Activated naive CD8-positive, alpha-beta T cell treated with anti-CD3 and anti-CD28 coated beads for 36 hours (primary cell): ENCODE data around the gene ARHGAP15. TPM values are rescaled to one million over a fixed set of nuclear protein-coding genes. Genes with fewer than 3 reads are reported as not detected.
A peak's percentile ranks its signal among the peaks of the same experiment; 100 is the strongest.

Experiments
- DNase-seq: peaks from one replicate; pipeline ENCODE4 v3.0.0; 2021
- H3K27ac Mint-ChIP-seq: one replicate; pipeline ENCODE4 v1.8.0; 2022; ENCODE audit warnings: mild to moderate bottlenecking, moderate library complexity, mixed read lengths
- H3K27me3 Mint-ChIP-seq: one replicate; pipeline ENCODE4 v1.8.0; 2022; ENCODE audit warnings: mild to moderate bottlenecking, mixed read lengths
- H3K36me3 Mint-ChIP-seq: one replicate; pipeline ENCODE4 v1.8.0; 2021; ENCODE audit warnings: mild to moderate bottlenecking, mixed read lengths
- H3K4me1 Mint-ChIP-seq: one replicate; pipeline ENCODE4 v1.8.0; 2021; ENCODE audit warnings: mixed read lengths
- H3K4me3 Mint-ChIP-seq: one replicate; pipeline ENCODE4 v1.8.0; 2022; ENCODE audit warnings: mild to moderate bottlenecking, moderate library complexity, mixed read lengths
- H3K9me3 Mint-ChIP-seq: one replicate; pipeline ENCODE4 v1.8.0; 2022; ENCODE audit warnings: mixed read lengths
- total RNA-seq, 2 experiments: library from RNA; stranded (reverse); gene quantifications; one replicate each; pipeline ENCODE4 v1.2.3, GENCODE V29; 2021

ARHGAP15 gene
- total RNA-seq, 2 experiments from 2014 or later = 45.2 to 47.0 TPM

GRCh38 chr2:143415571-143415970, 286.4 kb downstream of the ARHGAP15 start:
- Mint-ChIP-seq H3K4me1 (peaks cover 25% of the 10 kb centered on the region), H3K27me3 (no peaks in the 10 kb centered on the region), H3K4me3 (no peak overlapping the region), H3K9me3 (peaks cover 5% of the 10 kb centered on the region), H3K27ac (no peak overlapping the region), H3K36me3 (peaks cover 25% of the 10 kb centered on the region)
- DNase-seq = no peak

GRCh38 chr2:143417428-143417827, 288.2 kb downstream of the ARHGAP15 start:
- Mint-ChIP-seq H3K27me3 (no peaks in the 10 kb centered on the region), H3K27ac (no peak overlapping the region), H3K36me3 (peaks cover 20% of the 10 kb centered on the region), H3K4me3 (no peak overlapping the region), H3K4me1 (peaks cover 38% of the 10 kb centered on the region), H3K9me3 (peaks cover 5% of the 10 kb centered on the region)
- no peak for DNase-seq

GRCh38 chr2:143420313-143420712, 291.1 kb downstream of the ARHGAP15 start:
- no peak for DNase-seq
- peaks cover 46% of the 10 kb centered on the region for H3K4me1 Mint-ChIP-seq
- H3K36me3 Mint-ChIP-seq = peaks cover 14% of the 10 kb centered on the region
- no peaks in the 10 kb centered on the region for H3K27me3 Mint-ChIP-seq
- H3K27ac Mint-ChIP-seq = peak overlapping the region; percentile 61
- no peak overlapping the region for H3K4me3 Mint-ChIP-seq
- H3K9me3 Mint-ChIP-seq = no peaks in the 10 kb centered on the region

- Mint-ChIP-seq H3K9me3 (no peaks in the 10 kb centered on the region), H3K36me3 (peaks cover 8% of the 10 kb centered on the region), H3K4me3 (no peak overlapping the region), H3K4me1 (peaks cover 42% of the 10 kb centered on the region), H3K27ac (no peak overlapping the region), H3K27me3 (no peaks in the 10 kb centered on the region)
- DNase-seq = no peak
Observed at GRCh38 chr2:143422681-143423080, 293.5 kb downstream of the ARHGAP15 start.

GRCh38 chr2:143425896-143426295, 296.7 kb downstream of the ARHGAP15 start:
- H3K27ac Mint-ChIP-seq = no peak overlapping the region
- DNase-seq = no peak
- H3K4me3 Mint-ChIP-seq = no peak overlapping the region

GRCh38 chr2:143426296-143426695, 297.1 kb downstream of the ARHGAP15 start:
- Mint-ChIP-seq H3K9me3 (no peaks in the 10 kb centered on the region), H3K4me3 (no peak overlapping the region), H3K27me3 (no peaks in the 10 kb centered on the region), H3K27ac (no peak overlapping the region), H3K36me3 (peaks cover 15% of the 10 kb centered on the region), H3K4me1 (peaks cover 35% of the 10 kb centered on the region)
- DNase-seq = no peak

More at GRCh38 chr2:143425896-143426295, 296.7 kb downstream of the ARHGAP15 start:
- no peaks in the 10 kb centered on the region for H3K27me3 Mint-ChIP-seq
- no peaks in the 10 kb centered on the region for H3K9me3 Mint-ChIP-seq
- peaks cover 15% of the 10 kb centered on the region for H3K36me3 Mint-ChIP-seq
- peaks cover 38% of the 10 kb centered on the region for H3K4me1 Mint-ChIP-seq

GRCh38 chr2:143428700-143429099, 299.5 kb downstream of the ARHGAP15 start:
- no peak for DNase-seq
- no peaks in the 10 kb centered on the region for H3K9me3 Mint-ChIP-seq
- H3K27me3 Mint-ChIP-seq = no peaks in the 10 kb centered on the region
- H3K4me1 Mint-ChIP-seq = peaks cover 24% of the 10 kb centered on the region
- H3K27ac Mint-ChIP-seq = no peak overlapping the region
- H3K36me3 Mint-ChIP-seq = peaks cover 8% of the 10 kb centered on the region
- no peak overlapping the region for H3K4me3 Mint-ChIP-seq

- Mint-ChIP-seq H3K27me3 (no peaks in the 10 kb centered on the region), H3K4me1 (peaks cover 24% of the 10 kb centered on the region), H3K36me3 (peaks cover 8% of the 10 kb centered on the region), H3K9me3 (no peaks in the 10 kb centered on the region), H3K4me3 (no peak overlapping the region), H3K27ac (no peak overlapping the region)
- DNase-seq = no peak
Observed at GRCh38 chr2:143429932-143430679, 300.9 kb downstream of the ARHGAP15 start.

GRCh38 chr2:143431316-143431715, 302.1 kb downstream of the ARHGAP15 start:
- peaks cover 24% of the 10 kb centered on the region for H3K4me1 Mint-ChIP-seq
- no peaks in the 10 kb centered on the region for H3K27me3 Mint-ChIP-seq
- H3K9me3 Mint-ChIP-seq = no peaks in the 10 kb centered on the region
- H3K36me3 Mint-ChIP-seq = peaks cover 8% of the 10 kb centered on the region
- H3K27ac Mint-ChIP-seq = no peak overlapping the region
- no peak overlapping the region for H3K4me3 Mint-ChIP-seq
- DNase-seq = no peak

- H3K27ac Mint-ChIP-seq = no peak overlapping the region
- H3K27me3 Mint-ChIP-seq = no peaks in the 10 kb centered on the region
- H3K9me3 Mint-ChIP-seq = no peaks in the 10 kb centered on the region
- no peak overlapping the region for H3K4me3 Mint-ChIP-seq
- H3K4me1 Mint-ChIP-seq = peaks cover 17% of the 10 kb centered on the region
- peaks cover 6% of the 10 kb centered on the region for H3K36me3 Mint-ChIP-seq
- no peak for DNase-seq
Observed at GRCh38 chr2:143433251-143433650, 304.0 kb downstream of the ARHGAP15 start.

- peaks cover 14% of the 10 kb centered on the region for H3K4me1 Mint-ChIP-seq
- no peak overlapping the region for H3K4me3 Mint-ChIP-seq
- H3K9me3 Mint-ChIP-seq = no peaks in the 10 kb centered on the region
- H3K36me3 Mint-ChIP-seq = peaks cover 9% of the 10 kb centered on the region
- H3K27me3 Mint-ChIP-seq = no peaks in the 10 kb centered on the region
- DNase-seq = no peak
- no peak overlapping the region for H3K27ac Mint-ChIP-seq
Observed at GRCh38 chr2:143433840-143434239, 304.6 kb downstream of the ARHGAP15 start.

- Mint-ChIP-seq H3K9me3 (no peaks in the 10 kb centered on the region), H3K27ac (no peak overlapping the region), H3K4me3 (no peak overlapping the region), H3K27me3 (no peaks in the 10 kb centered on the region), H3K4me1 (peaks cover 10% of the 10 kb centered on the region), H3K36me3 (peaks cover 7% of the 10 kb centered on the region)
- DNase-seq = no peak
Observed at GRCh38 chr2:143434445-143434844, 305.2 kb downstream of the ARHGAP15 start.

- Mint-ChIP-seq H3K4me1 (peaks cover 8% of the 10 kb centered on the region), H3K27me3 (no peaks in the 10 kb centered on the region), H3K36me3 (peaks cover 8% of the 10 kb centered on the region), H3K9me3 (no peaks in the 10 kb centered on the region), H3K27ac (no peak overlapping the region), H3K4me3 (no peak overlapping the region)
- DNase-seq = no peak
Observed at GRCh38 chr2:143435131-143435530, 305.9 kb downstream of the ARHGAP15 start.

GRCh38 chr2:143436951-143437350, 307.7 kb downstream of the ARHGAP15 start:
- H3K27me3 Mint-ChIP-seq = no peaks in the 10 kb centered on the region
- H3K4me1 Mint-ChIP-seq = peaks cover 4% of the 10 kb centered on the region
- peaks cover 10% of the 10 kb centered on the region for H3K36me3 Mint-ChIP-seq
- H3K27ac Mint-ChIP-seq = no peak overlapping the region
- H3K9me3 Mint-ChIP-seq = no peaks in the 10 kb centered on the region
- H3K4me3 Mint-ChIP-seq = no peak overlapping the region
- DNase-seq = no peak

- Mint-ChIP-seq H3K36me3 (peaks cover 14% of the 10 kb centered on the region), H3K4me1 (peaks cover 5% of the 10 kb centered on the region), H3K9me3 (peaks cover 3% of the 10 kb centered on the region), H3K27me3 (no peaks in the 10 kb centered on the region), H3K4me3 (no peak overlapping the region), H3K27ac (no peak overlapping the region)
- no peak for DNase-seq
Observed at GRCh38 chr2:143440411-143441012, 311.3 kb downstream of the ARHGAP15 start.

GRCh38 chr2:143442193-143442592, 313.0 kb downstream of the ARHGAP15 start:
- H3K4me3 Mint-ChIP-seq = no peak overlapping the region
- H3K36me3 Mint-ChIP-seq = peaks cover 18% of the 10 kb centered on the region
- no peaks in the 10 kb centered on the region for H3K27me3 Mint-ChIP-seq
- peaks cover 4% of the 10 kb centered on the region for H3K9me3 Mint-ChIP-seq
- DNase-seq = no peak
- H3K27ac Mint-ChIP-seq = no peak overlapping the region
- peaks cover 4% of the 10 kb centered on the region for H3K4me1 Mint-ChIP-seq
